ENCODE measurements around the gene LNX2. TPM values are rescaled to one million over a fixed set of nuclear protein-coding genes. Genes with fewer than 3 reads are reported as not detected.

The LNX2 gene
- total RNA-seq, 1 experiment from 2014 or later, result 6.4 TPM

- BruUV-seq (replicated peaks), result no TSS peak
- no peaks in the 10 kb centered on the region for H3K9me3 ChIP-seq (ENCODE audit: low read depth, low read length, poor library complexity, severe bottlenecking)
- no peak for DNase-seq (ENCODE audit: low spot score)
- H3K27ac ChIP-seq (ENCODE audit: low read depth, low read length, poor library complexity, severe bottlenecking), result no peak overlapping the region
- no peaks in the 10 kb centered on the region for H3K36me3 ChIP-seq (ENCODE audit: insufficient read depth, low read length, poor library complexity, severe bottlenecking)
- no peaks in the 10 kb centered on the region for H3K4me1 ChIP-seq (ENCODE audit: insufficient read depth, low read length, poor library complexity, severe bottlenecking)
- intact Hi-C loops (cut with micrococcal nuclease; ENCODE audit: unreplicated experiment), result no loop called here
- POLR2A ChIA-PET (ENCODE audit: low non-redundant PET), result no interaction called here
- no peak overlapping the region for H3K4me3 ChIP-seq (ENCODE audit: low read depth, low read length, poor library complexity, severe bottlenecking)
- TF ChIP-seq EZH2 (IDR thresholded peaks at IDR 0.05; ENCODE audit: borderline replicate concordance, low read depth, low read length, poor library complexity, severe bottlenecking) (no peak), CTCF (conservative IDR thresholded peaks at IDR 0.05; ENCODE audit: low read depth, low read length) (no peak)
- CTCF ChIA-PET, result no interaction called here
- H3K27me3 ChIP-seq (replicated peaks; ENCODE audit: insufficient read depth, low read depth, low read length, poor library complexity), result no peaks in the 10 kb centered on the region
Measured at GRCh38 chr13:27541386-27541785, 78.9 kb downstream of the LNX2 start.

- CTCF ChIA-PET, result no interaction called here
- Histone ChIP-seq H3K36me3 (ENCODE audit: insufficient read depth, low read length, poor library complexity, severe bottlenecking) (no peaks in the 10 kb centered on the region), H3K4me1 (ENCODE audit: insufficient read depth, low read length, poor library complexity, severe bottlenecking) (no peaks in the 10 kb centered on the region), H3K27me3 (replicated peaks; ENCODE audit: insufficient read depth, low read depth, low read length, poor library complexity) (no peaks in the 10 kb centered on the region), H3K4me3 (ENCODE audit: low read depth, low read length, poor library complexity, severe bottlenecking) (no peak overlapping the region), H3K9me3 (ENCODE audit: low read depth, low read length, poor library complexity, severe bottlenecking) (no peaks in the 10 kb centered on the region), H3K27ac (ENCODE audit: low read depth, low read length, poor library complexity, severe bottlenecking) (no peak overlapping the region)
- POLR2A ChIA-PET (ENCODE audit: low non-redundant PET), result no interaction called here
- TF ChIP-seq EZH2 (IDR thresholded peaks at IDR 0.05; ENCODE audit: borderline replicate concordance, low read depth, low read length, poor library complexity, severe bottlenecking), result no peak
- TF ChIP-seq CTCF (conservative IDR thresholded peaks at IDR 0.05; ENCODE audit: low read depth, low read length), result no peak
- BruUV-seq (replicated peaks), result no TSS peak
- intact Hi-C loops (cut with micrococcal nuclease; ENCODE audit: unreplicated experiment), result loop anchor here (10.0 kb wide), 1 partner anchor 178 kb away; no protein-coding TSS in a partner anchor
- no peak for DNase-seq (ENCODE audit: low spot score)
Measured at GRCh38 chr13:27536361-27537101, 83.8 kb downstream of the LNX2 start.

GRCh38 chr13:27535546-27535945 lies 84.8 kb downstream of the LNX2 start:
- H3K36me3 ChIP-seq (ENCODE audit: insufficient read depth, low read length, poor library complexity, severe bottlenecking), result no peaks in the 10 kb centered on the region
- ChIA-PET CTCF (no interaction called here), POLR2A (ENCODE audit: low non-redundant PET) (no interaction called here)
- no peak overlapping the region for H3K27ac ChIP-seq (ENCODE audit: low read depth, low read length, poor library complexity, severe bottlenecking)
- intact Hi-C loops (cut with micrococcal nuclease; ENCODE audit: unreplicated experiment), result loop anchor here (10.0 kb wide), 1 partner anchor 179 kb away; no protein-coding TSS in a partner anchor
- no TSS peak for BruUV-seq (replicated peaks)
- no peaks in the 10 kb centered on the region for H3K4me1 ChIP-seq (ENCODE audit: insufficient read depth, low read length, poor library complexity, severe bottlenecking)
- no peaks in the 10 kb centered on the region for H3K9me3 ChIP-seq (ENCODE audit: low read depth, low read length, poor library complexity, severe bottlenecking)
- no peak for DNase-seq (ENCODE audit: low spot score)
- no peaks in the 10 kb centered on the region for H3K27me3 ChIP-seq (replicated peaks; ENCODE audit: insufficient read depth, low read depth, low read length, poor library complexity)
- TF ChIP-seq CTCF (conservative IDR thresholded peaks at IDR 0.05; ENCODE audit: low read depth, low read length), result no peak
- no peak for TF ChIP-seq EZH2 (IDR thresholded peaks at IDR 0.05; ENCODE audit: borderline replicate concordance, low read depth, low read length, poor library complexity, severe bottlenecking)
- no peak overlapping the region for H3K4me3 ChIP-seq (ENCODE audit: low read depth, low read length, poor library complexity, severe bottlenecking)

All from A673 (cell line).